Naive B cell (primary cell): ENCODE measurements around the gene SEC24D. TPM values are rescaled to one million over a fixed set of nuclear protein-coding genes. Genes with fewer than 3 reads are reported as not detected.

Experiments used
- polyA plus RNA-seq, 6 donors: library from polyadenylated mRNA; unstranded; fragments of 300-500 nt; fragmentation: Illumina TruSeq; gene quantifications; one replicate each; pipeline ENCODE4 v1.2.3, GENCODE V29; 2021; ENCODE audit warnings: low read depth in 6 of 6

SEC24D gene
- polyA plus RNA-seq, 6 donors from 2014 or later, result 10.7 to 13.8 (median 11.3) TPM

Other genes starting within 250 kb of the SEC24D start
- gene METTL14, start 150.7 kb downstream of the SEC24D start, polyA plus RNA-seq, result 10 to 100 TPM; 17.4 to 47.1 (median 35.5) TPM
- under 1 TPM in 4 of 6 donors, not detected in 2; 0.05 to 0.24 (median 0.12) TPM for gene SYNPO2, start 52.7 kb upstream of the SEC24D start, polyA plus RNA-seq